ENCODE results near the gene SLC12A2. TPM values are rescaled to one million over a fixed set of nuclear protein-coding genes. Genes with fewer than 3 reads are reported as not detected.

SLC12A2 gene
- total and polyA plus RNA-seq, 9 of the 15 experiments (the other 6 are each of a cell fraction or from before 2014, with no cell fraction given), result 5.1 to 20.3 (median 12.6) TPM

GRCh38 chr5:128083033-128083810 lies at the start of gene SLC12A2 (continued):
- TF ChIP-seq NCOA1 (IDR thresholded peaks at IDR 0.05; ENCODE audit: low read depth), result no peak
- no peak for TF ChIP-seq PHF20 (IDR thresholded peaks at IDR 0.05; ENCODE audit: partially characterized antibody)
- no peak for TF ChIP-seq ZNF76 (CRISPR knock-in tag; IDR thresholded peaks at IDR 0.05; ENCODE audit: borderline replicate concordance)
- no peak for TF ChIP-seq NCOR1 (IDR thresholded peaks at IDR 0.05)
- peak; percentile 99 for TF ChIP-seq PRDM10 (IDR thresholded peaks at IDR 0.05; ENCODE audit: partially characterized antibody)
- 0 out of 2 replicates have a peak, but pooled peaks have one; percentile 40 for TF ChIP-seq RREB1 (CRISPR knock-in tag; IDR thresholded peaks at IDR 0.05)
- TF ChIP-seq CBX1 (IDR thresholded peaks at IDR 0.05; ENCODE audit: low read depth), result peak; percentile 57; the same call in 1 of the 2 replicates
- no peak for TF ChIP-seq BDP1 (IDR thresholded peaks at IDR 0.05; ENCODE audit: insufficient read depth, insufficient read length)
- TF ChIP-seq TGIF2 (CRISPR knock-in tag; IDR thresholded peaks at IDR 0.05), result peak; percentile 76; the same call in 1 of the 2 replicates
- TF ChIP-seq SMAD2 (IDR thresholded peaks at IDR 0.05; ENCODE audit: low read depth, low read length), result no peak
- no peak; the same call in none of the 2 replicates for TF ChIP-seq SMAD4 (CRISPR knock-in tag; conservative IDR thresholded peaks at IDR 0.05)
- no peak for TF ChIP-seq STAG1 (CRISPR knock-in tag; IDR thresholded peaks at IDR 0.05; ENCODE audit: borderline replicate concordance)
- no peak for TF ChIP-seq ZNF217 (CRISPR knock-in tag; IDR thresholded peaks at IDR 0.05)
- TF ChIP-seq SIX5 (IDR thresholded peaks at IDR 0.05; ENCODE audit: borderline replicate concordance in 1 of 2, insufficient read depth in 1 of 2, low read depth in 1 of 2, low read length in 2 of 2), result no peak
- no peak for TF ChIP-seq RBM14 (IDR thresholded peaks at IDR 0.05; ENCODE audit: borderline replicate concordance, insufficient read depth, low read depth, low read length)
- peak; percentile 65 for TF ChIP-seq HMGN3 (IDR thresholded peaks at IDR 0.05; ENCODE audit: borderline replicate concordance, extremely low read depth, insufficient read length, low read depth, low read length)
- no peak for TF ChIP-seq NFIX (CRISPR knock-in tag; IDR thresholded peaks at IDR 0.05; ENCODE audit: low read depth)
- no peak for TF ChIP-seq PRMT5 (CRISPR knock-in tag; IDR thresholded peaks at IDR 0.05)
